GM12873 (cell line): ENCODE results near the gene SLC9A4.

Experiments
- CTCF ChIP-seq: IDR thresholded peaks from 2 replicates; pipeline ENCODE4 v1.5.1; 2012; ENCODE audit warnings: low read depth, mild to moderate bottlenecking, moderate library complexity, low read length, control low read depth; ENCODE audit not compliant: insufficient read depth; ENCODE audit errors: missing control alignments

The SLC9A4 gene

GRCh38 chr2:102513355-102513939 lies 40.4 kb downstream of the SLC9A4 start:
- no peak for TF ChIP-seq CTCF

GRCh38 chr2:102514061-102514785 lies 41.2 kb downstream of the SLC9A4 start:
- TF ChIP-seq CTCF: no peak

- no peak for TF ChIP-seq CTCF
These were observed 42.8 kb downstream of the SLC9A4 start for GRCh38 chr2:102515851-102516250.

GRCh38 chr2:102518170-102518569 lies 45.1 kb downstream of the SLC9A4 start:
- TF ChIP-seq CTCF: no peak

- peak; percentile 79 for TF ChIP-seq CTCF
These were observed 47.0 kb downstream of the SLC9A4 start for GRCh38 chr2:102520009-102520408.

- no peak for TF ChIP-seq CTCF
These were observed 47.8 kb downstream of the SLC9A4 start for GRCh38 chr2:102520801-102521200.

GRCh38 chr2:102522162-102522561 lies 49.1 kb downstream of the SLC9A4 start:
- no peak for TF ChIP-seq CTCF
